ENCODE data around the gene PARN. TPM values are rescaled to one million over a fixed set of nuclear protein-coding genes. Genes with fewer than 3 reads are reported as not detected.
"Not testable (repeated sequence)": the region's sequence is repeated elsewhere in the genome, so short reads cannot be mapped to it uniquely, and the experiment has no call there.

The PARN gene
- total and polyA plus RNA-seq, 2 donors, result 20.4 to 24.8 TPM

GRCh38 chr16:14636179-14636950 is 6.3 kb upstream of the PARN start:
- not testable (repeated sequence) for DNase-seq (ENCODE audit: low read depth in 6 of 9, low spot score in 9 of 9); H3K27ac ChIP-seq (ENCODE audit: low read depth in 1 of 2, low read length in 1 of 2); H3K4me3 ChIP-seq (ENCODE audit: low read length in 2 of 2); H3K27me3 ChIP-seq (ENCODE audit: control insufficient read depth in 2 of 2, insufficient read depth in 1 of 2, low read length in 1 of 2); H3K9me3 ChIP-seq (ENCODE audit: control insufficient read depth in 2 of 2, insufficient read depth in 1 of 2, low read length in 1 of 2)
- 94% methylated on average over 17 of the region's 17 CpGs for WGBS
- peaks cover 10 to 15% of the 10 kb centered on the region in 2 donors for H3K36me3 ChIP-seq (ENCODE audit: control insufficient read depth in 2 of 2, insufficient read depth in 2 of 2, low read length in 1 of 2)
- peaks cover 13 to 14% of the 10 kb centered on the region in 2 donors for H3K4me1 ChIP-seq (ENCODE audit: control insufficient read depth in 2 of 2, insufficient read depth in 2 of 2, low read length in 2 of 2)

- WGBS, result 94% methylated on average over 12 of the region's 12 CpGs
- H3K36me3 ChIP-seq (ENCODE audit: control insufficient read depth in 2 of 2, insufficient read depth in 2 of 2, low read length in 1 of 2), result peaks cover 7 to 10% of the 10 kb centered on the region in 2 donors
- no peak overlapping the region for H3K4me3 ChIP-seq (ENCODE audit: low read length in 2 of 2)
- DNase-seq (ENCODE audit: low read depth in 6 of 9, low spot score in 9 of 9), result no peak
- H3K9me3 ChIP-seq (ENCODE audit: control insufficient read depth in 2 of 2, insufficient read depth in 1 of 2, low read length in 1 of 2), result peaks cover 0 to 5% of the 10 kb centered on the region in 2 donors
- peaks cover 15 to 17% of the 10 kb centered on the region in 2 donors for H3K4me1 ChIP-seq (ENCODE audit: control insufficient read depth in 2 of 2, insufficient read depth in 2 of 2, low read length in 2 of 2)
- H3K27ac ChIP-seq (ENCODE audit: low read depth in 1 of 2, low read length in 1 of 2), result no peak overlapping the region
- H3K27me3 ChIP-seq (ENCODE audit: control insufficient read depth in 2 of 2, insufficient read depth in 1 of 2, low read length in 1 of 2), result no peaks in the 10 kb centered on the region
Observed at GRCh38 chr16:14635395-14636165, 5.5 kb upstream of the PARN start.

GRCh38 chr16:14634389-14634725 is 4.3 kb upstream of the PARN start:
- H3K4me1 ChIP-seq (ENCODE audit: control insufficient read depth in 2 of 2, insufficient read depth in 2 of 2, low read length in 2 of 2), result peaks cover 17 to 23% of the 10 kb centered on the region in 2 donors
- 87% methylated on average over 7 of the region's 7 CpGs for WGBS
- peak overlapping the region in 1 of 2 donors; percentile 64 for H3K4me3 ChIP-seq (ENCODE audit: low read length in 2 of 2)
- no peak for DNase-seq (ENCODE audit: low read depth in 6 of 9, low spot score in 9 of 9)
- H3K36me3 ChIP-seq (ENCODE audit: control insufficient read depth in 2 of 2, insufficient read depth in 2 of 2, low read length in 1 of 2), result peaks cover 3 to 5% of the 10 kb centered on the region in 2 donors
- H3K9me3 ChIP-seq (ENCODE audit: control insufficient read depth in 2 of 2, insufficient read depth in 1 of 2, low read length in 1 of 2), result peaks cover 0 to 5% of the 10 kb centered on the region in 2 donors
- H3K27ac ChIP-seq (ENCODE audit: low read depth in 1 of 2, low read length in 1 of 2), result no peak overlapping the region
- no peaks in the 10 kb centered on the region for H3K27me3 ChIP-seq (ENCODE audit: control insufficient read depth in 2 of 2, insufficient read depth in 1 of 2, low read length in 1 of 2)

DNA sequence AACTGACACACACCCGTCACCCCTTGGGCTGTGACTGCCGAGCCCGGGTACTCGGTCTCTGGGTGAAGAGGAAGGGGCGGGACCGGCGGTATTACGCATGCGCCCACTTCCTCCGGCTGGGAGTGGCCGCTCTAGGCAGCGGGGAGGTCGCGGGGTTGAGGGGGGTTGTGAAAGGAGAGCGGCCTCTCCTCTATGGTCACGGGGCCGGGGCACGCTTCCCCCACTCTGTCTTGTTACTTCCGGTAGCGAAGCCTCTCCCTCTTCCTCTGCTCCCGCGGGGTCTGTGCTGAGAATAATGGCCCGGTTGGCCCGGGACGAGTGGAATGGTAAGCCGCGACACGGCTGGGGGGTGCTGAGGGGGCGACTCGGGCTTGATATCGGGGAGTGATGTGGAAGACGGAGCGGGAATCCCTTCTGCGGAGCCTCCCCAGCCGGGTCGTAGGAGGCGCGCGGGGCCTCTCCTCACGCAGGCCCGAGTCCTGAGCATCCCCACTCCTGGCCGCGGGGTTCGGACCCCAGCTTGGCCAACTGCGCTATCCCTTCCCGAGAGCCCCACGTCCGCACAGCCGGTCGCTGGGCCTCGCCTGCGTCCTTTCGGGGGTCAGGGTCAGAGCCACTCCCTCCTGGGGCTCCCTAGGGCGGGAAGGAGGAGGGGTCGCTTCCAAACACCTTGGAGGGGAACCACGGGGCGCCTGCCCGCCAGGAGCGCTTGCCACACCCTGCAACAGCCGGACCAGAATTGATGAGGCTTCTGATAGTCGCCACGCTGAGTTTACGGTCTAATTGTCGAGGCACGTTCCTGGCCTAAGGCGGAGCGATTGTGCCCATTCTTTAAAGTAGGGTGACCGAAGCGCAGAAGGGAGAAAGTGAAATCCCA is 2.9 kb upstream of the PARN start, which contains the start of gene BFAR:
BFAR (plus strand) TSS at position 259 of the 877 bp plus-strand sequence. CDS start 11,396 bp downstream, outside the sequence.
- Histone ChIP-seq H3K4me1 (ENCODE audit: control insufficient read depth in 2 of 2, insufficient read depth in 2 of 2, low read length in 2 of 2) (peaks cover 21 to 29% of the 10 kb centered on the region in 2 donors), H3K9me3 (ENCODE audit: control insufficient read depth in 2 of 2, insufficient read depth in 1 of 2, low read length in 1 of 2) (peaks cover 0 to 5% of the 10 kb centered on the region in 2 donors)
- DNase-seq (ENCODE audit: low read depth in 6 of 9, low spot score in 9 of 9), result peak; percentile 91 to 99 (median 98)

GRCh38 chr16:14630620-14631330 is 715 bp upstream of the PARN start:
- H3K27ac ChIP-seq (ENCODE audit: low read depth in 1 of 2, low read length in 1 of 2), result peak overlapping the region; percentile 88 to 94
- peak overlapping the region; percentile 4 to 39 for H3K4me3 ChIP-seq (ENCODE audit: low read length in 2 of 2)
- H3K36me3 ChIP-seq (ENCODE audit: control insufficient read depth in 2 of 2, insufficient read depth in 2 of 2, low read length in 1 of 2), result peaks cover 0 to 16% of the 10 kb centered on the region in 2 donors
- H3K4me1 ChIP-seq (ENCODE audit: control insufficient read depth in 2 of 2, insufficient read depth in 2 of 2, low read length in 2 of 2), result peaks cover 21 to 29% of the 10 kb centered on the region in 2 donors
- H3K9me3 ChIP-seq (ENCODE audit: control insufficient read depth in 2 of 2, insufficient read depth in 1 of 2, low read length in 1 of 2); DNase-seq (ENCODE audit: low read depth in 6 of 9, low spot score in 9 of 9); H3K27me3 ChIP-seq (ENCODE audit: control insufficient read depth in 2 of 2, insufficient read depth in 1 of 2, low read length in 1 of 2): not testable (repeated sequence)
- WGBS, result 88% methylated on average over 29 of the region's 29 CpGs

More for the DNA sequence above, 2.9 kb upstream of the PARN start, which contains the start of gene BFAR:
- WGBS, result under 1% methylated on average over 69 of the region's 69 CpGs
- peaks cover under 1 to 1% of the 10 kb centered on the region in 2 donors for H3K36me3 ChIP-seq (ENCODE audit: control insufficient read depth in 2 of 2, insufficient read depth in 2 of 2, low read length in 1 of 2)
- no peaks in the 10 kb centered on the region for H3K27me3 ChIP-seq (ENCODE audit: control insufficient read depth in 2 of 2, insufficient read depth in 1 of 2, low read length in 1 of 2)
- H3K27ac ChIP-seq (ENCODE audit: low read depth in 1 of 2, low read length in 1 of 2), result peak within 1 kb of the TSS; percentile 84 to 98
- H3K4me3 ChIP-seq (ENCODE audit: low read length in 2 of 2), result peak within 1 kb of the TSS; percentile 64 to 70

DNA sequence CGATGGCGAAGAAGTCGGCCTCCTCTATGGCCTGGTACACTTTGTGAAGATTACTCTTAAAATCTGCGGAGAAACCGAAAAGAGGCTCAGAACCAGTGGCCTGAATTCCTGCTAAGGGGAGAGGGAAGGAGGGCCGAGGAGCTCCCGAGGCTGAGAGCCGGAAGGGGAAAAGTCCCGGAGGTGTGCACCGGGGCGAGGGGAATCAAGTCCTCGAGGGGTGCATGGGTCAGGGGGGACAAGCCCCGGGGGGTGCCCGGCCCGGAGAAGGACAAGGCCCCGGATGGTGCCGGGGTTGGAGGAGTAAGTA is 495 bp downstream of the PARN start:
- H3K4me1 ChIP-seq (ENCODE audit: control insufficient read depth in 2 of 2, insufficient read depth in 2 of 2, low read length in 2 of 2), result peaks cover 21 to 29% of the 10 kb centered on the region in 2 donors

GRCh38 chr16:14628806-14629611 is 1.1 kb downstream of the PARN start:
- peak overlapping the region; percentile 38 to 95 for H3K27ac ChIP-seq (ENCODE audit: low read depth in 1 of 2, low read length in 1 of 2)
- peak overlapping the region; percentile 72 to 93 for H3K4me3 ChIP-seq (ENCODE audit: low read length in 2 of 2)
- H3K9me3 ChIP-seq (ENCODE audit: control insufficient read depth in 2 of 2, insufficient read depth in 1 of 2, low read length in 1 of 2), result peaks cover 0 to 5% of the 10 kb centered on the region in 2 donors
- peaks cover 8 to 22% of the 10 kb centered on the region in 2 donors for H3K36me3 ChIP-seq (ENCODE audit: control insufficient read depth in 2 of 2, insufficient read depth in 2 of 2, low read length in 1 of 2)
- 70% methylated on average over 12 of the region's 12 CpGs for WGBS
- DNase-seq (ENCODE audit: low read depth in 6 of 9, low spot score in 9 of 9), result peak in 2 of 9 donors; percentile 3 to 4
- H3K4me1 ChIP-seq (ENCODE audit: control insufficient read depth in 2 of 2, insufficient read depth in 2 of 2, low read length in 2 of 2), result peaks cover 17 to 24% of the 10 kb centered on the region in 2 donors
- no peaks in the 10 kb centered on the region for H3K27me3 ChIP-seq (ENCODE audit: control insufficient read depth in 2 of 2, insufficient read depth in 1 of 2, low read length in 1 of 2)

More for the DNA sequence above, 495 bp downstream of the PARN start:
- Histone ChIP-seq H3K27me3 (ENCODE audit: control insufficient read depth in 2 of 2, insufficient read depth in 1 of 2, low read length in 1 of 2) (no peaks in the 10 kb centered on the region), H3K4me3 (ENCODE audit: low read length in 2 of 2) (peak overlapping the region; percentile 72 to 93), H3K27ac (ENCODE audit: low read depth in 1 of 2, low read length in 1 of 2) (peak overlapping the region; percentile 94 to 95), H3K9me3 (ENCODE audit: control insufficient read depth in 2 of 2, insufficient read depth in 1 of 2, low read length in 1 of 2) (peaks cover 0 to 5% of the 10 kb centered on the region in 2 donors), H3K36me3 (ENCODE audit: control insufficient read depth in 2 of 2, insufficient read depth in 2 of 2, low read length in 1 of 2) (peaks cover 5 to 21% of the 10 kb centered on the region in 2 donors)
- DNase-seq (ENCODE audit: low read depth in 6 of 9, low spot score in 9 of 9), result peak in 1 of 9 donors; percentile 22
- 4% methylated on average over 17 of the region's 17 CpGs for WGBS
